ENCODE results near the gene SEMA3F.

The SEMA3F gene

GRCh38 chr3:50147861-50148260 lies 7.3 kb upstream of the SEMA3F start:
- Histone ChIP-seq H3F3A (ENCODE audit: insufficient read depth, low read length) (no peaks in the 10 kb centered on the region), H3K79me2 (ENCODE audit: low read length) (no peaks in the 10 kb centered on the region), H2AFZ (ENCODE audit: low read length) (no peak overlapping the region), H3K9me3 (replicated peaks; ENCODE audit: insufficient read depth, low read length) (no peaks in the 10 kb centered on the region), H3K9ac (ENCODE audit: low read length) (no peak overlapping the region), H3K36me3 (replicated peaks; ENCODE audit: insufficient read depth, low read length) (no peaks in the 10 kb centered on the region), H3K4me1 (ENCODE audit: low read length) (no peaks in the 10 kb centered on the region), H3K4me2 (ENCODE audit: low read depth, low read length) (no peak overlapping the region), H3K4me3 (ENCODE audit: low read length) (no peak overlapping the region), H3K9me2 (replicated peaks; ENCODE audit: insufficient read depth, low read length) (no peaks in the 10 kb centered on the region), H4K20me1 (ENCODE audit: insufficient read depth, low read length) (no peaks in the 10 kb centered on the region), H3K27me3 (replicated peaks; ENCODE audit: insufficient read depth, low read length) (peaks cover 14% of the 10 kb centered on the region), H3K27ac (ENCODE audit: low read length) (no peak overlapping the region)
- no peak for TF ChIP-seq EZH2phosphoT487 (IDR thresholded peaks at IDR 0.05; ENCODE audit: low read length)
- no peak for TF ChIP-seq CTCF (IDR thresholded peaks at IDR 0.05; ENCODE audit: low read length)
- no peak for TF ChIP-seq EZH2 (optimal IDR thresholded peaks at IDR 0.05; ENCODE audit: low read depth, low read length)
- no peak for DNase-seq

- Histone ChIP-seq H3K4me2 (ENCODE audit: low read depth, low read length) (no peak overlapping the region), H3K79me2 (ENCODE audit: low read length) (no peaks in the 10 kb centered on the region), H3K4me1 (ENCODE audit: low read length) (0 out of 2 replicates have a peak, but pooled peaks cover 4% of the 10 kb centered on the region), H2AFZ (ENCODE audit: low read length) (no peak overlapping the region), H3K9me2 (replicated peaks; ENCODE audit: insufficient read depth, low read length) (no peaks in the 10 kb centered on the region), H3K27me3 (replicated peaks; ENCODE audit: insufficient read depth, low read length) (peaks cover 27% of the 10 kb centered on the region), H3F3A (ENCODE audit: insufficient read depth, low read length) (no peaks in the 10 kb centered on the region), H3K4me3 (ENCODE audit: low read length) (no peak overlapping the region), H4K20me1 (ENCODE audit: insufficient read depth, low read length) (no peaks in the 10 kb centered on the region), H3K27ac (ENCODE audit: low read length) (no peak overlapping the region), H3K36me3 (replicated peaks; ENCODE audit: insufficient read depth, low read length) (no peaks in the 10 kb centered on the region), H3K9me3 (replicated peaks; ENCODE audit: insufficient read depth, low read length) (no peaks in the 10 kb centered on the region), H3K9ac (ENCODE audit: low read length) (no peak overlapping the region)
- no peak for TF ChIP-seq EZH2phosphoT487 (IDR thresholded peaks at IDR 0.05; ENCODE audit: low read length)
- TF ChIP-seq EZH2 (optimal IDR thresholded peaks at IDR 0.05; ENCODE audit: low read depth, low read length), result no peak
- no peak for DNase-seq
Observed at GRCh38 chr3:50150404-50150750, 4.7 kb upstream of the SEMA3F start.

DNA sequence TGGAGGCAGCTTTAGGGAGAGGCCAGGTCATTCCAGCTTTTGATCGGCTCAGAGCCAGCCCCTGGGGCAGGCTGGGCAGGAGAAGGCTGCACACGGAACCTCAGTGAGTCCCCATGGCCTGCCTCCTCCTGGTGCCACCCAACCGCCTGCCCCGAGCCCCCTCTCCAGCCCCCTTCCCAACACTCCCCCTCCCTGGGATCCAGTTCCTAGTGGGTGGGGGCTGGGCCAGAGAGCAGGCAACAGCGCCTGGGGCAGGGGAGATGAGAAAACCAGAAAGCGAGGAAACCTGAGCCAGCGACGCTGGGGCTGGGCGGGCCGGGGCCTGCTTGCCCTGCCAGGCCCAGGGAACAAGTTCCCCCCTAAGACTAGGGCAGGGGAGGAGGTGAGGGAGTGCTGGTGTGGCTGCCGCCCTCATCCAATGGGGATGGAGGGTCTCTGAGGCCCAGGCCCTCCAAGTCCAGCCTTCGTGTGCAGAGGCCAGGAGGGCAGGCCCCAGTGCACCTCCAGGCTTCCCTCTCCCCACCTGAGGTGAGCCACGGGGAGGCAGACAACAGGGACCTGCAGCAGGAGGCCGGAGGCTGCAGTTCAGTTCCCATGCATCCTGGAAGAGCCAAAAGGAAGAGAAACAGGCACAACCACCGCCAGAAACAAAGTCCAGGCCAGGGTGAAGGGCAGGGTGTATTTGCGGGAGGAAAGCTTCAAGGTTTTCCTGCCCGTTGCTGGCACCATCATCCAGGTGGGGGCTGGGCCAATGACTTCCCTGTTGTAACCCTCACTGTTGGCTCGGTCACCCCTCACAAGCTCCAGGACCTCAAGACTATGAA lies 4.0 kb upstream of the SEMA3F start:
- TF ChIP-seq EZH2 (optimal IDR thresholded peaks at IDR 0.05; ENCODE audit: low read depth, low read length) (no peak), CTCF (IDR thresholded peaks at IDR 0.05; ENCODE audit: low read length) (no peak), EZH2phosphoT487 (IDR thresholded peaks at IDR 0.05; ENCODE audit: low read length) (no peak)
- no peak overlapping the region for H2AFZ ChIP-seq (ENCODE audit: low read length)
- no peaks in the 10 kb centered on the region for H3K9me2 ChIP-seq (replicated peaks; ENCODE audit: insufficient read depth, low read length)
- H3K4me1 ChIP-seq (ENCODE audit: low read length), result 0 out of 2 replicates have a peak, but pooled peaks cover 4% of the 10 kb centered on the region
- H3K9ac ChIP-seq (ENCODE audit: low read length), result no peak overlapping the region
- no peak overlapping the region for H3K4me2 ChIP-seq (ENCODE audit: low read depth, low read length)
- no peak overlapping the region for H3K27ac ChIP-seq (ENCODE audit: low read length)
- DNase-seq, result no peak
- no peaks in the 10 kb centered on the region for H3K36me3 ChIP-seq (replicated peaks; ENCODE audit: insufficient read depth, low read length)
- H4K20me1 ChIP-seq (ENCODE audit: insufficient read depth, low read length), result no peaks in the 10 kb centered on the region
- no peaks in the 10 kb centered on the region for H3F3A ChIP-seq (ENCODE audit: insufficient read depth, low read length)
- H3K9me3 ChIP-seq (replicated peaks; ENCODE audit: insufficient read depth, low read length), result no peaks in the 10 kb centered on the region
- H3K79me2 ChIP-seq (ENCODE audit: low read length), result no peaks in the 10 kb centered on the region
- no peak overlapping the region for H3K4me3 ChIP-seq (ENCODE audit: low read length)
- peaks cover 34% of the 10 kb centered on the region for H3K27me3 ChIP-seq (replicated peaks; ENCODE audit: insufficient read depth, low read length)

DNA sequence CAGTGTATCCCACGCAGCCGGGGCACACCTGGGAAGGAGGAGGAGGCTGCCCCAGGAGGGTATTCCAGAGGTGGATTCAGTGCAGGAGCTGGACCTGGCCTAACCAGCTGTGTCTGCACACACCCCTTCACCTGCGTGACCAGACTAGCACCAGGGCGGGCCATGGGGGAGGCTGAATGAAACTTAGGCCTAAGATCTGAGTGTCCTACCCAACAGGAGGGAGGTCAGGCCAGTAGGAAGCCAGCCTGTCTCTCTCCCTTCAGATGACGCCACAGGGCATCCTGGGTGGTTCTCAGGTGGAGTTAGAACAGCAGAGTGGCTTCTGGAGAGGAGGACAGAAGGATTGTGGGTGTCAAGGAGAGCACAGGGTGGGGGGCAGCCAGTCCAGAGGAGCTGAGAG lies 3.4 kb upstream of the SEMA3F start:
- Histone ChIP-seq H3K4me1 (ENCODE audit: low read length) (0 out of 2 replicates have a peak, but pooled peaks cover 4% of the 10 kb centered on the region), H3K27ac (ENCODE audit: low read length) (no peak overlapping the region), H3K9me3 (replicated peaks; ENCODE audit: insufficient read depth, low read length) (no peaks in the 10 kb centered on the region), H3K9ac (ENCODE audit: low read length) (no peak overlapping the region), H3K36me3 (replicated peaks; ENCODE audit: insufficient read depth, low read length) (no peaks in the 10 kb centered on the region), H3K79me2 (ENCODE audit: low read length) (no peaks in the 10 kb centered on the region), H3F3A (ENCODE audit: insufficient read depth, low read length) (no peaks in the 10 kb centered on the region), H3K4me3 (ENCODE audit: low read length) (no peak overlapping the region), H3K9me2 (replicated peaks; ENCODE audit: insufficient read depth, low read length) (no peaks in the 10 kb centered on the region), H2AFZ (ENCODE audit: low read length) (no peak overlapping the region), H3K4me2 (ENCODE audit: low read depth, low read length) (no peak overlapping the region), H4K20me1 (ENCODE audit: insufficient read depth, low read length) (no peaks in the 10 kb centered on the region), H3K27me3 (replicated peaks; ENCODE audit: insufficient read depth, low read length) (peaks cover 41% of the 10 kb centered on the region)
- no peak for DNase-seq
- TF ChIP-seq EZH2 (optimal IDR thresholded peaks at IDR 0.05; ENCODE audit: low read depth, low read length), result no peak
- TF ChIP-seq CTCF (IDR thresholded peaks at IDR 0.05; ENCODE audit: low read length), result no peak
- no peak for TF ChIP-seq EZH2phosphoT487 (IDR thresholded peaks at IDR 0.05; ENCODE audit: low read length)
